Esophagus muscularis mucosa (tissue), 4 donors: ENCODE data around the gene CCNK. TPM values are rescaled to one million over a fixed set of nuclear protein-coding genes. Genes with fewer than 3 reads are reported as not detected.

ENCODE experiments used
- DNase-seq: peaks from one replicate; pipeline ENCODE4 v3.0.0-alpha.2; 2017; ENCODE audit errors: extremely low spot score
- H3K27ac ChIP-seq, 4 donors: fragments of 200-600 bp; sonication (generic); replicated peaks in 1 of 4; 1 replicate in 3 of 4; 2 replicates in 1 of 4; pipeline ENCODE4 v1.5.1; 2016 to 2019; ENCODE audit warnings: mild to moderate bottlenecking in 1 of 4
- H3K27me3 ChIP-seq, 4 donors: fragments of 200-600 bp; sonication (generic); one replicate each; pipeline versions ENCODE4 v1.5.1 to v1.6.0; 2016 to 2019
- H3K36me3 ChIP-seq, 4 donors: fragments of 200-600 bp; sonication (generic); one replicate each; pipeline ENCODE4 v1.5.1; 2016 to 2019
- H3K4me1 ChIP-seq, 4 donors: fragments of 200-600 bp; sonication (generic); one replicate each; pipeline ENCODE4 v1.5.1; 2016 to 2019
- H3K4me3 ChIP-seq, 4 donors: fragments of 200-600 bp; sonication (generic); 1 replicate in 2 of 4; 2 replicates in 2 of 4; pipeline ENCODE4 v1.5.1; 2016 to 2019; ENCODE audit warnings: mild to moderate bottlenecking in 4 of 4, moderate library complexity in 1 of 4
- H3K9me3 ChIP-seq, 4 donors: fragments of 200-600 bp; sonication (generic); 1 replicate in 3 of 4; 2 replicates in 1 of 4; pipeline ENCODE4 v1.5.1; 2016 to 2019
- CTCF ChIP-seq, 3 experiments: fragments of 200-600 bp in 2 of 3; fragments of 450-650 bp in 1 of 3; sonication (generic) in 2 of 3; IDR thresholded peaks; one replicate each; pipeline ENCODE4 v1.5.1; 2017 to 2019; ENCODE audit warnings: antibody characterized with exemption in 3 of 3, mild to moderate bottlenecking in 2 of 3, moderate library complexity in 1 of 3
- EP300 ChIP-seq: sonication (generic); formaldehyde crosslinking; IDR thresholded peaks from one replicate; pipeline ENCODE4 v1.6.1; 2017; ENCODE audit warnings: antibody characterized with exemption
- POLR2A ChIP-seq: fragments of 450-650 bp; IDR thresholded peaks from one replicate; pipeline ENCODE4 v1.6.1; 2017; ENCODE audit warnings: antibody characterized with exemption, moderate library complexity, mild to moderate bottlenecking, low read depth
- POLR2AphosphoS5 ChIP-seq, 2 donors: sonication (generic); formaldehyde crosslinking; IDR thresholded peaks; one replicate each; pipeline ENCODE4 v1.6.1; 2017; ENCODE audit warnings: antibody characterized with exemption in 2 of 2
- WGBS: methylation state at CpG from one replicate; pipeline ENCODE4 v1.1.5; 2018; 5-methylcytosine and 5-hydroxymethylcytosine counted together
- intact Hi-C: fragments of 100-400 bp; cut with DNase I; formaldehyde crosslinking; loops from one replicate; pipeline ENCODE4 v1.15.1; 2023
- total RNA-seq, 4 donors: library from RNA; depleted of rRNA; stranded (reverse); fragments of >200 nt; gene quantifications; one replicate each; pipeline versions ENCODE4 v1.1.0 to v1.2.1, GENCODE V29; 2016

Gene CCNK
- total RNA-seq, 4 donors from 2014 or later, result 10.4 to 21.2 (median 16.5) TPM

- no peaks in the 10 kb centered on the region for H3K4me1 ChIP-seq
- DNase-seq, result no peak
- peaks cover 21 to 91% (median 66%) of the 10 kb centered on the region in 4 donors for H3K36me3 ChIP-seq
- H3K27me3 ChIP-seq, result no peaks in the 10 kb centered on the region
- no peak overlapping the region for H3K27ac ChIP-seq
- no peak overlapping the region for H3K4me3 ChIP-seq
- TF ChIP-seq EP300, result no peak
- TF ChIP-seq POLR2AphosphoS5 (IDR thresholded peaks at IDR 0.05), result no peak
- TF ChIP-seq CTCF (IDR thresholded peaks at IDR 0.05), result no peak
- TF ChIP-seq POLR2A, result no peak
- intact Hi-C loops, result no loop called here
- 56% methylated on average over 4 of the region's 4 CpGs for WGBS
- H3K9me3 ChIP-seq, result no peaks in the 10 kb centered on the region
Measured at GRCh38 chr14:99452968-99453367, 28.2 kb upstream of the CCNK start.

GRCh38 chr14:99454246-99454645 lies 27.0 kb upstream of the CCNK start:
- no peak for DNase-seq
- no peak overlapping the region for H3K4me3 ChIP-seq
- no peaks in the 10 kb centered on the region for H3K4me1 ChIP-seq
- H3K9me3 ChIP-seq, result no peaks in the 10 kb centered on the region
- no peak overlapping the region for H3K27ac ChIP-seq
- WGBS, result 67% methylated on average over 3 of the region's 3 CpGs
- intact Hi-C loops, result no loop called here
- no peak for TF ChIP-seq POLR2AphosphoS5 (IDR thresholded peaks at IDR 0.05)
- no peak for TF ChIP-seq EP300
- TF ChIP-seq POLR2A, result no peak
- TF ChIP-seq CTCF (IDR thresholded peaks at IDR 0.05), result no peak
- H3K36me3 ChIP-seq, result peaks cover 21 to 90% (median 64%) of the 10 kb centered on the region in 4 donors
- no peaks in the 10 kb centered on the region for H3K27me3 ChIP-seq

- TF ChIP-seq POLR2A, result no peak
- no peak for TF ChIP-seq CTCF (IDR thresholded peaks at IDR 0.05)
- no peak for TF ChIP-seq EP300
- TF ChIP-seq POLR2AphosphoS5 (IDR thresholded peaks at IDR 0.05), result no peak
- intact Hi-C loops, result no loop called here
- WGBS, result 94% methylated on average over 5 of the region's 5 CpGs
Measured at GRCh38 chr14:99459481-99460100, 21.6 kb upstream of the CCNK start.

GRCh38 chr14:99460793-99461192 lies 20.4 kb upstream of the CCNK start:
- WGBS, result 95% methylated on average over 3 of the region's 3 CpGs
- TF ChIP-seq POLR2AphosphoS5 (IDR thresholded peaks at IDR 0.05) (no peak), EP300 (no peak), POLR2A (no peak), CTCF (IDR thresholded peaks at IDR 0.05) (no peak)
- H3K27ac ChIP-seq, result no peak overlapping the region
- intact Hi-C loops, result no loop called here
- no peaks in the 10 kb centered on the region for H3K4me1 ChIP-seq
- no peak overlapping the region for H3K4me3 ChIP-seq
- no peak for DNase-seq
- no peaks in the 10 kb centered on the region for H3K9me3 ChIP-seq
- no peaks in the 10 kb centered on the region for H3K27me3 ChIP-seq
- peaks cover 23 to 91% (median 78%) of the 10 kb centered on the region in 4 donors for H3K36me3 ChIP-seq

More at GRCh38 chr14:99459481-99460100, 21.6 kb upstream of the CCNK start:
- Histone ChIP-seq H3K4me1 (no peaks in the 10 kb centered on the region), H3K27me3 (no peaks in the 10 kb centered on the region), H3K9me3 (no peaks in the 10 kb centered on the region), H3K27ac (no peak overlapping the region), H3K36me3 (peaks cover 17 to 94% (median 78%) of the 10 kb centered on the region in 4 donors), H3K4me3 (no peak overlapping the region)
- no peak for DNase-seq
